GM19324 (cell line): ENCODE data around the gene GYS1.
A peak's percentile ranks its signal among the peaks of the same experiment; 100 is the strongest.
"Not testable (repeated sequence)": the region's sequence is repeated elsewhere in the genome, so short reads cannot be mapped to it uniquely, and the experiment has no call there.

Source experiments
- ATAC-seq: cut with Tn5 transposase; IDR thresholded peaks from one replicate; pipeline ENCODE4 v1.9.1; 2021; ENCODE audit warnings: mild to moderate bottlenecking, moderate library complexity; ENCODE audit not compliant: unreplicated experiment, low FRiP score

GYS1 gene

GRCh38 chr19:49018388-49019241 lies 25.5 kb upstream of the GYS1 start:
- ATAC-seq: not testable (repeated sequence)

DNA sequence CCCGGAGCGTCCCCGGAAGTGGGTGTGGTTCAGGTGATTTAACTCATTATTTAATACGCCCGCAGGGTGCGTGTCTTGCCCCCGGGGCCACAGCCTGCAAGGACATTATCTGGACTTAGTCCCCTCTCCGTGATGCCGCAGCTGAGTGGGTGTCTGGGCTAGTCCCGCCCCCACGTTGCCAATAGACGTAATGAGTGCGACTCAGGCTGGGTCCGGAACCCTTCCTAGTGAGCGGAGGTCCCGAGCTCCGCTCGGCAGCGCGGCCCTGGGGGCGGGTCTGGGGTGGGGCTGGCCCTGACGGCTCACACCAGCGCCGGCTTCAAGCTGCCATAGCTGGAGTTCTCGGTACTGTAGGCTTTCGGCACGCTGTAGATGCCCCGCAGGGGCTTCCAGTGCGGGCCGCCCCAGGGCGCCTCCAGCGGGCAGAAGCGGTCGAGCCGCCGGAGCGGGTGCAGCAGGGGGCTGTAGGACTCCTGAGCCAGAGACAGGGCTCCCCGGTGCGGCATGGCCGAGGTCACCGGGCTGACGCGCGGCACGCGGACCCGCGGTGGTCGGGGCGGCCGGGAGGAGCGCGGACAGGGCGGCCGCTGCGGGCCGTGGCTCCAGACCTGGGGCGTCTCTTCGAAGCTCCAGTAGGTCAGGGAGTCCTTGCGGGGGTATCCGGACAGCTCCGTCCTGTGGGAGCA lies 24.7 kb upstream of the GYS1 start:
- peak; percentile 43 for ATAC-seq

GRCh38 chr19:49017041-49017665 lies 24.0 kb upstream of the GYS1 start, which contains the start of gene LHB:
Gene LHB (minus strand): TSS chr19:49017091. CDS start chr19:49017081, 10 bp downstream.
- no peak for ATAC-seq

- ATAC-seq: no peak
Observed at GRCh38 chr19:49016067-49016839, 23.1 kb upstream of the GYS1 start.

DNA sequence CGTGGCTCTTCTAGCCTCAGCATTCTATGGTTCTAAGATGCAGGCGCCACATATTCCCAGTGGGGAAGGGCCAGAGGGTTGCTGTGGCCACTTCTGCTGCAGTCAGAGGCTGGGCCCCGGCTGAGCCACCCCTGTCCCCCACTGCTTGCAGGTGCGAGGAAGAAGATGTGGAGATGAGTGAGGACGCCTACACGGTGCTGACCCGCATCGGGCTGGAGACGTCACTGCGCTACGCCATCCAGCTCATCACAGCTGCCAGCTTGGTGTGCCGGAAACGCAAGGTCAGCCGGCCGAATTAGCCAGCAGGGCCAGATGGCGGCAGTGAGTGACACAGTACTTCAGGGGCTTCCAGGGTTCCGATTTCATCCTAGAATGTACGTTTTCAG lies 21.8 kb upstream of the GYS1 start:
- no peak for ATAC-seq

DNA sequence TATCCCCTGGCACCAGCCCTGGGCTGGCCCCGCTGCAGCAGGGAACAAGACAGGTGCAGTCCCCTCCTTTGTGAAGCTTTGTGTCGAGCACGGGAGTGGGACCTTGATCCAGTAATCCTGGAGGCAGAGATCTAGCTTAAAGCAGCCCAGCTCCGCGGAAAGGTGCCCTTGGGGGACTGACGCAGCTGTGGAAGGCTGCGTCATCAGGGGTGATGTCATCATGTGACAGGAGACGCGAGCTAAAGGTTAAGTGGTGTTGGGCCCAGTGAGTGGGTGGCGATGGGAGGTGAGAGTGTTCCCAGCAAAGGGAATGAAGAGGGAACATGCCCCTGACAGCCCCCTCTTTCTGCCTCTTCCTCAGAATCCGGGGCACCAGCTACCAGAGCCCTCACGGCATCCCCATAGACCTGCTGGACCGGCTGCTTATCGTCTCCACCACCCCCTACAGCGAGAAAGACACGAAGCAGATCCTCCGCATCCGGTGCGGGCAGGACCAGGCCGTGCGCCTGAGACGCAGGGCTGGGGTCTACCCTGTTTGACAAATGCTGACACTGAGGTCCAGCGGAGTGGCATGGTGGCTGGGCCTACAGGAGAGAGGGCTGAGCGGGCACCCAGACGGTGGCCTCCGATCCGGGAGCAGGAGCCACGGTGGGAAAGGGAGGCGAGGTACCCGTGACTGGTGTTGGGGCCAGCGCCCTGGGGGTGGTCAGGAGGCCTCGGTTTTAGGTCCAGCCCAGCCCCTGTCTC lies 21.2 kb upstream of the GYS1 start:
- ATAC-seq: no peak

DNA sequence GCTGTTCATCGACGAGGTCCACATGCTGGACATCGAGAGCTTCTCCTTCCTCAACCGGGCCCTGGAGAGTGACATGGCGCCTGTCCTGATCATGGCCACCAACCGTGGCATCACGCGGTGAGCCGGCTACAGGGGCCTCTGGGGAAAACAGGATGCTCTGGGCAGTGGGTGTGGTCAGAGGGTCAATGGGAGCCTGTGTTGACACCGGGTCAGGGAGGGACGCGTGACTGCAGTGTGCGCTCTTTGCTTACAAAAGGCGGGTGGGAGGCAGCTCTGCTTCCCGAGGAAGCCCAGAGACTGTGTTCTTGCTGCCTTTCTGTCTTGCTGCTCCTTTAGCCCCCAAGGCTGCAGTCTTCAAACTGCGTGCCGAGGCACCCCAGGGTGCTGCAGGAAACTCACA lies 18.1 kb upstream of the GYS1 start:
- ATAC-seq: no peak

DNA sequence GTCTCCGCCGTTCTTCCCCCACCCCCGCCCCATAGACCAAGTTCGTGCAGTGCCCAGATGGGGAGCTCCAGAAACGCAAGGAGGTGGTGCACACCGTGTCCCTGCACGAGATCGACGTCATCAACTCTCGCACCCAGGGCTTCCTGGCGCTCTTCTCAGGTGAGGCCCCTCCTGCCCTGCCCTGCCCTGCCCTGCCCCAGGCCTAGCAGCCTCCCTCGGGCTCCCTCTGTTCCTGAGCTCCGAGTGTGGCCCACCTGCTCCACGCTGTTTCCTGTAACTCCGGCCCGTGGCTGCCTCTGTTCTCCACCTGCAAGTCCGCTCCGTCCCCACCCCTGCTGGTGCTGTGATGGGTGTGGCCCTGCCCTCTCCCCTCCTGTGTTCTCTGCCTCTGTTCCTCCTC lies 17.3 kb upstream of the GYS1 start:
- no peak for ATAC-seq

GRCh38 chr19:49009828-49010227 lies 16.7 kb upstream of the GYS1 start:
- ATAC-seq: no peak

DNA sequence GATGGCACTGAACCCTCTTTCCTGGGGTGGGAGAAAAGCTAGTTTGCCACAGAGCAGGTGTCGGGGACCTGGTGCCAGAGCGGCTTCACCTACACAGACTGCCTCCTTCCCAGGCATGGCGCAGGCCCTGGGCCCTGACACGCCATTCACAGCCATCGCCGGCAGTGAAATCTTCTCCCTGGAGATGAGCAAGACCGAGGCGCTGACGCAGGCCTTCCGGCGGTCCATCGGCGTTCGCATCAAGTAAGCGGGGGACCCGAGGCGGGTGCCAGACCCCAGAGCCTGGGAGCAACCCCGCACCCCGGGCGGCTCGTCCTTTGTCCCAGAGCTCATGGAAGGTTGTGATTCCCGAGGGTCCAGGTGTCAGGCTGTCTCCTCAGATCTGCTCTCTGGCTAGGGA lies 13.8 kb upstream of the GYS1 start:
- no peak for ATAC-seq

- ATAC-seq: no peak
Observed at GRCh38 chr19:49004964-49005614, 12.0 kb upstream of the GYS1 start.

GRCh38 chr19:49004133-49004532 lies 11.0 kb upstream of the GYS1 start:
- no peak for ATAC-seq

DNA sequence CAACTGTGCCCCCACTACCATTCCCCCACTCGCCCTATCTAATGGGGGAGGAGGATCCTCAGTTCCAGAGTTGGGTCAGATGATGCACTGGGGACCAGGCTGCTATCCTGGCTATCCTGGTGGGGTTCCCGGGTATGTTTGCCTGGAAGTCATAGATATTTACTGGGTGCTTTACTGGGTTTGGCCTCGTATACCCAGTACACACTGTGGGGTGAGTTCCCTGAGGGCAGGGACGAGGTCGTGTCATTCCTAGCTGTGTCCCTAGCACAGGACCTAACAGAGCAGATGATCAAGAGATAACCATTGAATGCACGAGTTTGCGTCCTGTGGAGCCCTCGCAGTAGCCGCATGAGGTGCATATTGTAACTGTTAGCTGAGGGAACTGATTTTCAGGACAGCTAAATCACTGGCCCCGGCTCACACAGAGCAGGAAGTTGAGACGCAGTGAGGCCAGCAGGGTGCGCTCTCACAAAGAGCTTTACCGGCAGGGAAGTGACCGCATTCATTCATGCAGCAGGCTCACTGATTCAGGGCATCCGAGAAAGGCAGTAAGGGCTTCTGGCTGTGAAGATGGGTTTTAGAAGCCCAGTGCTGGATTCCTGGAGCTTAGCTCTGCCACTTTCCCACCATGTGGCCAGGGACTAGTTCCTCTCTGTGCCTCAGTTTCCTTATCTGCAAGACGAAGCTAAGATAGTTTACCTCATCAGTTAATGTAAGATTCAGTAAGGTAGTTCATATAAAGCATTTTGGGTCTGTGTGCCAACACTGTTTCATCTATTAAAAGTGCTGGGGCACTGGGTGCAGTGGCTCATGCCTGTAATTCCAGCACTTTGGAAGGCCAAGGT lies 6.6 kb upstream of the GYS1 start:
- no peak for ATAC-seq

DNA sequence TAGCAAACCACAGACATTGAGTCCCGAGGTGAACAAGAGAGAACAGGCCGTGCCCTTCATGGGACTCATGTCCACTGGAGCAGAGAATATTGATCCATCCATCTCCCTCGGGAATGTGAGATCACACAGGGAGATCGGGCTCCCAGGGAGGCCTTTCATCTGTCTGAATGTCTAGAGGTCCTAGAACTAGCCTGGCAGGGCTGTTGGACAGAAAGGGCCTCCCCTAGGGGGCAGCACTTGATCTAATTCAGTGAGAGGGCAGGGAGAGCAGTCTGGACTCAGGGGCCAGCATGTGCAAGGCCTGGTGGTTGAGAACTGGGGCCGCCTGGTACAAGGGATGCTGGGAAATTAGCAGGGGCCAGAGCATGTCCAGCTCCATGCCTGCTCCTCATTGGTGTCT lies 4.9 kb upstream of the GYS1 start:
- ATAC-seq: no peak

- no peak for ATAC-seq
Observed at GRCh38 chr19:48994035-48994386, 902 bp upstream of the GYS1 start.

GRCh38 chr19:48992581-48993174 lies 431 bp downstream of the GYS1 start:
- ATAC-seq: peak; percentile 6

- ATAC-seq: no peak
Observed at GRCh38 chr19:48991873-48992580, 1.1 kb downstream of the GYS1 start.
